GM23248 (cell line): ENCODE measurements around the gene APOLD1. TPM values are rescaled to one million over a fixed set of nuclear protein-coding genes. Genes with fewer than 3 reads are reported as not detected.

ENCODE experiments used
- DNase-seq: peaks from one replicate; pipeline ENCODE4 v3.0.0-alpha.2; 2015
- H2AFZ ChIP-seq: fragments of 200-600 bp; sonication (generic); 2 replicates; pipeline ENCODE4 v1.6.1; 2016; ENCODE audit warnings: antibody characterized with exemption
- H3F3A ChIP-seq: fragments of 200-600 bp; sonication (generic); 2 replicates; pipeline ENCODE4 v1.6.1; 2016; ENCODE audit warnings: mild to moderate bottlenecking, antibody characterized with exemption, mixed run types; ENCODE audit not compliant: insufficient read depth
- H3K27ac ChIP-seq: fragments of 200-600 bp; sonication (generic); 2 replicates; pipeline ENCODE4 v1.5.1; 2016; ENCODE audit warnings: mild to moderate bottlenecking
- H3K27me3 ChIP-seq: fragments of 200-600 bp; sonication (generic); replicated peaks from 2 replicates; pipeline ENCODE4 v1.6.1; 2016; ENCODE audit warnings: mild to moderate bottlenecking; ENCODE audit not compliant: insufficient read depth
- H3K36me3 ChIP-seq: fragments of 200-600 bp; sonication (generic); 2 replicates; pipeline ENCODE4 v1.6.1; 2016; ENCODE audit warnings: low read depth, mild to moderate bottlenecking
- H3K4me1 ChIP-seq: fragments of 200-600 bp; sonication (generic); 2 replicates; pipeline ENCODE4 v1.6.1; 2016; ENCODE audit warnings: mild to moderate bottlenecking; ENCODE audit not compliant: insufficient read depth
- H3K4me2 ChIP-seq: fragments of 200-600 bp; sonication (generic); one replicate; pipeline ENCODE4 v1.6.1; 2016; ENCODE audit warnings: mild to moderate bottlenecking; ENCODE audit not compliant: unreplicated experiment
- H3K4me3 ChIP-seq: fragments of 200-600 bp; sonication (generic); 2 replicates; pipeline ENCODE4 v1.5.1; 2016; ENCODE audit warnings: mild to moderate bottlenecking
- H3K79me2 ChIP-seq: fragments of 200-600 bp; sonication (generic); 2 replicates; pipeline ENCODE4 v1.6.1; 2016; ENCODE audit warnings: mild to moderate bottlenecking; ENCODE audit not compliant: insufficient read depth
- H3K9ac ChIP-seq: fragments of 200-600 bp; sonication (generic); 2 replicates; pipeline ENCODE4 v1.6.1; 2016; ENCODE audit warnings: mild to moderate bottlenecking
- H3K9me2 ChIP-seq: fragments of 200-600 bp; sonication (generic); 2 replicates; pipeline ENCODE4 v1.6.1; 2016; ENCODE audit warnings: mixed run types, mild to moderate bottlenecking, moderate library complexity; ENCODE audit not compliant: insufficient read depth
- H3K9me3 ChIP-seq: fragments of 200-600 bp; sonication (generic); one replicate; pipeline ENCODE4 v1.6.1; 2017; ENCODE audit warnings: low read depth
- H4K20me1 ChIP-seq: fragments of 200-600 bp; sonication (generic); 2 replicates; pipeline ENCODE4 v1.6.0; 2016; ENCODE audit not compliant: insufficient read depth
- EZH2 ChIP-seq: fragments of 200-600 bp; sonication (generic); IDR thresholded peaks from 2 replicates; pipeline ENCODE4 v1.6.1; 2018; ENCODE audit warnings: antibody characterized with exemption, mild to moderate bottlenecking; ENCODE audit not compliant: insufficient read depth, poor library complexity, severe bottlenecking
- EZH2phosphoT487 ChIP-seq: fragments of 200-600 bp; sonication (generic); IDR thresholded peaks from 2 replicates; pipeline ENCODE4 v1.6.1; 2018; ENCODE audit warnings: antibody characterized with exemption, moderate library complexity, mild to moderate bottlenecking, low read depth; ENCODE audit not compliant: insufficient read depth
- WGBS, 2 experiments: methylation state at CpG; one replicate each; pipeline ENCODE4 v1.1.6; 2015 to 2017; ENCODE audit warnings: low lambda C conversion rate in 2 of 2, low coverage in 1 of 2; ENCODE audit errors: missing lambda C conversion rate in 2 of 2; 5-methylcytosine and 5-hydroxymethylcytosine counted together
- in situ Hi-C: fragments of 300-500 bp; cut with MboI; formaldehyde crosslinking; loops from 2 replicates; pipeline ENCODE4 v1.15.0; 2020
- polyA plus RNA-seq: library from polyadenylated mRNA; unstranded; fragments of >200 nt; fragmentation: Nextera tagmentation; extraction: Ambion mirVana; gene quantifications from 2 replicates; pipeline ENCODE4 v1.2.1, GENCODE V29; 2016
- total RNA-seq: library from RNA; depleted of rRNA; stranded (reverse); fragments of >200 nt; shearing (Covaris generic); gene quantifications from 2 replicates; pipeline ENCODE4 v1.2.3, GENCODE V29; 2014

Gene APOLD1
- total and polyA plus RNA-seq, 2 experiments from 2014 or later = 3.8 to 5.2 TPM

GRCh38 chr12:12749433-12749832, 36.0 kb upstream of the APOLD1 start:
- no peaks in the 10 kb centered on the region for H4K20me1 ChIP-seq
- H3K9ac ChIP-seq = no peak overlapping the region
- peaks cover 4% of the 10 kb centered on the region; the same call in 1 of the 2 replicates for H3K4me1 ChIP-seq
- no peak for DNase-seq
- no peak overlapping the region for H2AFZ ChIP-seq
- H3K9me3 ChIP-seq = no peaks in the 10 kb centered on the region
- H3K27me3 ChIP-seq = no peaks in the 10 kb centered on the region
- TF ChIP-seq EZH2phosphoT487 (no peak), EZH2 (no peak)
- no peaks in the 10 kb centered on the region; the same call in none of the 2 replicates for H3K79me2 ChIP-seq
- H3K27ac ChIP-seq = no peak overlapping the region
- no peak overlapping the region for H3K4me3 ChIP-seq
- H3K4me2 ChIP-seq = no peak overlapping the region
- WGBS, 2 experiments = 93 to 97% methylated on average over 7 of the region's 7 CpGs
- H3K36me3 ChIP-seq = no peaks in the 10 kb centered on the region
- in situ Hi-C loops = no loop called here
- H3F3A ChIP-seq = no peaks in the 10 kb centered on the region
- no peaks in the 10 kb centered on the region for H3K9me2 ChIP-seq

- Histone ChIP-seq H3K9me2 (no peaks in the 10 kb centered on the region), H3K4me2 (no peak overlapping the region), H3K4me3 (no peak overlapping the region), H3K9me3 (no peaks in the 10 kb centered on the region), H4K20me1 (no peaks in the 10 kb centered on the region), H3K36me3 (no peaks in the 10 kb centered on the region), H3K4me1 (peaks cover 4% of the 10 kb centered on the region; the same call in 1 of the 2 replicates), H2AFZ (no peak overlapping the region), H3K27ac (no peak overlapping the region), H3K9ac (no peak overlapping the region), H3F3A (0 out of 2 replicates have a peak, but pooled peaks cover 10% of the 10 kb centered on the region), H3K27me3 (no peaks in the 10 kb centered on the region), H3K79me2 (0 out of 2 replicates have a peak, but pooled peaks cover 5% of the 10 kb centered on the region)
- DNase-seq = no peak
- 93 to 95% methylated on average over 5 of the region's 5 CpGs for WGBS, 2 experiments
- in situ Hi-C loops = no loop called here
- TF ChIP-seq EZH2 (no peak), EZH2phosphoT487 (no peak)
Observed at GRCh38 chr12:12755923-12756322, 29.5 kb upstream of the APOLD1 start.

GRCh38 chr12:12757121-12757520, 28.3 kb upstream of the APOLD1 start:
- H3K4me3 ChIP-seq = no peak overlapping the region
- no peak for DNase-seq
- no peaks in the 10 kb centered on the region for H3K9me3 ChIP-seq
- no peak for TF ChIP-seq EZH2phosphoT487
- no peak for TF ChIP-seq EZH2
- H4K20me1 ChIP-seq = no peaks in the 10 kb centered on the region
- no peaks in the 10 kb centered on the region for H3K27me3 ChIP-seq
- H3K4me1 ChIP-seq = peaks cover 4% of the 10 kb centered on the region; the same call in 1 of the 2 replicates
- 0 out of 2 replicates have a peak, but pooled peaks cover 10% of the 10 kb centered on the region for H3F3A ChIP-seq
- 0 out of 2 replicates have a peak, but pooled peaks cover 5% of the 10 kb centered on the region for H3K79me2 ChIP-seq
- in situ Hi-C loops = no loop called here
- no peak overlapping the region for H3K27ac ChIP-seq
- no peak overlapping the region for H3K9ac ChIP-seq
- WGBS, 2 experiments = 98 to 100% methylated on average over 2 of the region's 2 CpGs
- H3K4me2 ChIP-seq = no peak overlapping the region
- H3K36me3 ChIP-seq = no peaks in the 10 kb centered on the region
- H3K9me2 ChIP-seq = no peaks in the 10 kb centered on the region
- H2AFZ ChIP-seq = no peak overlapping the region

GRCh38 chr12:12759234-12759915, 26.1 kb upstream of the APOLD1 start:
- H3K9me3 ChIP-seq = no peaks in the 10 kb centered on the region
- H2AFZ ChIP-seq = peak overlapping the region; percentile 15
- in situ Hi-C loops = no loop called here
- no peaks in the 10 kb centered on the region for H4K20me1 ChIP-seq
- 0 out of 2 replicates have a peak, but pooled peaks cover 10% of the 10 kb centered on the region for H3F3A ChIP-seq
- H3K4me3 ChIP-seq = no peak overlapping the region
- no peaks in the 10 kb centered on the region for H3K27me3 ChIP-seq
- no peaks in the 10 kb centered on the region for H3K9me2 ChIP-seq
- no peaks in the 10 kb centered on the region for H3K36me3 ChIP-seq
- peak overlapping the region; percentile 64 for H3K27ac ChIP-seq
- no peak for DNase-seq
- TF ChIP-seq EZH2 = no peak
- TF ChIP-seq EZH2phosphoT487 = no peak
- no peak overlapping the region for H3K4me2 ChIP-seq
- 84 to 88% methylated on average over 7 of the region's 7 CpGs for WGBS, 2 experiments
- H3K9ac ChIP-seq = peak overlapping the region; percentile 23; the same call in 1 of the 2 replicates
- H3K79me2 ChIP-seq = 0 out of 2 replicates have a peak, but pooled peaks cover 5% of the 10 kb centered on the region
- peaks cover 4% of the 10 kb centered on the region; the same call in 1 of the 2 replicates for H3K4me1 ChIP-seq
